ENCODE results near the gene ACKR2. TPM values are rescaled to one million over a fixed set of nuclear protein-coding genes. Genes with fewer than 3 reads are reported as not detected.

ACKR2 gene
- total RNA-seq, 2 donors from 2014 or later: 0.77 to 1.3 TPM

Other genes starting within 250 kb of the ACKR2 start
- 10 to 100 TPM; 32.3 to 46.9 TPM for gene SEC22C, start 227.5 kb upstream of the ACKR2 start, total RNA-seq
- gene SS18L2, start 218.6 kb upstream of the ACKR2 start, total RNA-seq: 10 to 100 TPM; 55.7 to 69.8 TPM
- gene NKTR, start 208.8 kb upstream of the ACKR2 start, total RNA-seq: 100 to 1,000 TPM in 1 of 2 donors, 10 to 100 TPM in 1; 81.8 to 122 TPM
- 1 to 10 TPM in 1 of 2 donors, under 1 TPM in 1; 0.19 to 1.2 TPM for gene ZBTB47, start 155.7 kb upstream of the ACKR2 start, total RNA-seq
- gene KLHL40, start 123.9 kb upstream of the ACKR2 start, total RNA-seq: not detected
- gene HHATL, start 106.6 kb upstream of the ACKR2 start, total RNA-seq: not detected
- under 1 TPM in 1 of 2 donors, not detected in 1; 0.24 TPM for gene CCDC13, start 36.2 kb upstream of the ACKR2 start, total RNA-seq
- gene HIGD1A, start 5.0 kb upstream of the ACKR2 start, total RNA-seq: 10 to 100 TPM; 46.4 to 84.4 TPM
- gene CYP8B1, start 66.4 kb downstream of the ACKR2 start, total RNA-seq: not detected
- gene ZNF662, start 96.7 kb downstream of the ACKR2 start, total RNA-seq: under 1 TPM; 0.06 to 0.24 TPM
- gene GASK1A, start 169.9 kb downstream of the ACKR2 start, total RNA-seq: not detected

Measured in activated T-helper 17 cell treated with anti-CD3 and anti-CD28 coated beads, Interleukin-2, amount 50 U/mL, for 72 hours (primary cell).